H9 (cell line): ENCODE measurements around the gene RASSF8. TPM values are rescaled to one million over a fixed set of nuclear protein-coding genes. Genes with fewer than 3 reads are reported as not detected.

ENCODE experiments used
- DNase-seq: peaks from one replicate; pipeline ENCODE4 v3.0.0-alpha.2; 2017
- H2AFZ ChIP-seq: one replicate; pipeline ENCODE4 v1.6.1; 2013; ENCODE audit warnings: mild to moderate bottlenecking, low read length, control low read depth, moderate library complexity
- H2AK5ac ChIP-seq: 2 replicates; pipeline ENCODE4 v1.6.1; 2013; ENCODE audit warnings: low read length, control low read depth, mixed read lengths; ENCODE audit not compliant: insufficient read length
- H2BK120ac ChIP-seq: one replicate; pipeline ENCODE4 v1.6.1; 2013; ENCODE audit warnings: low read depth, mild to moderate bottlenecking, low read length, control low read depth, inconsistent platforms; ENCODE audit not compliant: poor library complexity, severe bottlenecking
- H2BK12ac ChIP-seq: 2 replicates; pipeline ENCODE4 v1.6.1; 2013; ENCODE audit warnings: low read length, control low read depth, mixed read lengths, low read depth; ENCODE audit not compliant: insufficient read length
- H2BK15ac ChIP-seq: 2 replicates; pipeline ENCODE4 v1.6.1; 2013; ENCODE audit warnings: low read depth, low read length, control low read depth
- H2BK20ac ChIP-seq: one replicate; pipeline ENCODE4 v1.6.1; 2013; ENCODE audit warnings: low read depth, mild to moderate bottlenecking, low read length, control low read depth, inconsistent platforms; ENCODE audit not compliant: poor library complexity, severe bottlenecking
- H2BK5ac ChIP-seq: 2 replicates; pipeline ENCODE4 v1.6.1; 2013; ENCODE audit warnings: low read length, control low read depth, mixed read lengths; ENCODE audit not compliant: insufficient read length
- H3K14ac ChIP-seq: 2 replicates; pipeline ENCODE4 v1.6.1; 2013; ENCODE audit warnings: low read length, control low read depth; ENCODE audit not compliant: insufficient read depth
- H3K18ac ChIP-seq: 2 replicates; pipeline ENCODE4 v1.6.1; 2013; ENCODE audit warnings: low read depth, mild to moderate bottlenecking, mixed read lengths, low read length, control low read depth; ENCODE audit not compliant: insufficient read length
- H3K23ac ChIP-seq: 2 replicates; pipeline ENCODE4 v1.6.1; 2013; ENCODE audit warnings: low read length, control low read depth, mixed read lengths, low read depth; ENCODE audit not compliant: insufficient read length
- H3K23me2 ChIP-seq: 2 replicates; pipeline ENCODE4 v1.6.1; 2013; ENCODE audit warnings: low read depth, mild to moderate bottlenecking, mixed read lengths, low read length, control low read depth; ENCODE audit not compliant: insufficient read length, poor library complexity, severe bottlenecking
- H3K27ac ChIP-seq: 2 replicates; pipeline ENCODE4 v1.5.1; 2013; ENCODE audit warnings: low read length, control low read depth, mixed read lengths, low read depth; ENCODE audit not compliant: insufficient read length
- H3K27me3 ChIP-seq: 2 replicates; pipeline ENCODE4 v1.6.1; 2013; ENCODE audit warnings: low read length, control low read depth, inconsistent platforms; ENCODE audit not compliant: insufficient read depth
- H3K4ac ChIP-seq: 2 replicates; pipeline ENCODE4 v1.6.1; 2013; ENCODE audit warnings: low read depth, mild to moderate bottlenecking, control low read depth, inconsistent platforms, low read length, moderate library complexity
- H3K4me1 ChIP-seq: 2 replicates; pipeline ENCODE4 v1.6.1; 2013; ENCODE audit warnings: low read length, control low read depth, inconsistent platforms; ENCODE audit not compliant: insufficient read depth
- H3K4me2 ChIP-seq: 2 replicates; pipeline ENCODE4 v1.6.1; 2013; ENCODE audit warnings: low read length, control low read depth, mixed read lengths; ENCODE audit not compliant: insufficient read length, insufficient read depth
- H3K56ac ChIP-seq: 2 replicates; pipeline ENCODE4 v1.6.1; 2013; ENCODE audit warnings: low read depth, mild to moderate bottlenecking, mixed read lengths, low read length, control low read depth; ENCODE audit not compliant: insufficient read length
- H3K79me1 ChIP-seq: 2 replicates; pipeline ENCODE4 v1.6.1; 2013; ENCODE audit warnings: low read depth, mild to moderate bottlenecking, moderate library complexity, low read length, control low read depth, inconsistent platforms; ENCODE audit not compliant: insufficient read depth, poor library complexity, severe bottlenecking
- H3K79me2 ChIP-seq: 2 replicates; pipeline ENCODE4 v1.6.1; 2013; ENCODE audit warnings: low read length, control low read depth, inconsistent platforms; ENCODE audit not compliant: insufficient read depth
- H3K9ac ChIP-seq: 2 replicates; pipeline ENCODE4 v1.6.1; 2013; ENCODE audit warnings: low read length, control low read depth, mixed read lengths; ENCODE audit not compliant: insufficient read length; ENCODE audit errors: extremely low read depth
- H3K9me3 ChIP-seq: one replicate; pipeline ENCODE4 v1.6.1; 2013; ENCODE audit warnings: low read depth, low read length, inconsistent platforms; ENCODE audit not compliant: control insufficient read depth
- H3T11ph ChIP-seq: one replicate; pipeline ENCODE4 v1.6.1; 2013; ENCODE audit warnings: mild to moderate bottlenecking, low read length, control low read depth, inconsistent platforms
- H4K20me1 ChIP-seq: one replicate; pipeline ENCODE4 v1.6.1; 2013; ENCODE audit not compliant: control insufficient read depth, insufficient read length, insufficient read depth
- H4K5ac ChIP-seq: 2 replicates; pipeline ENCODE4 v1.6.1; 2013; ENCODE audit warnings: low read depth, mild to moderate bottlenecking, mixed read lengths, low read length, control low read depth; ENCODE audit not compliant: insufficient read length
- H4K8ac ChIP-seq: replicated peaks from 2 replicates; pipeline ENCODE4 v1.6.1; 2013; ENCODE audit warnings: low read length, control low read depth, mixed read lengths, low read depth; ENCODE audit not compliant: insufficient read length
- H4K91ac ChIP-seq: 2 replicates; pipeline ENCODE4 v1.6.1; 2013; ENCODE audit warnings: low read depth, mild to moderate bottlenecking, moderate library complexity, mixed read lengths, low read length, control low read depth; ENCODE audit not compliant: insufficient read length
- H3K27ac Mint-ChIP-seq, 3 experiments: 2 replicates in 2 of 3; 3 replicates in 1 of 3; pipeline ENCODE4 v1.8.0; 2020 to 2021; ENCODE audit warnings: mixed read lengths in 3 of 3, mild to moderate bottlenecking in 1 of 3, moderate library complexity in 1 of 3
- H3K27me3 Mint-ChIP-seq: 2 replicates; pipeline ENCODE4 v1.8.0; 2021; ENCODE audit warnings: low read depth, mild to moderate bottlenecking, moderate library complexity, mixed read lengths
- H3K36me3 Mint-ChIP-seq, 3 experiments: 2 replicates in 2 of 3; 3 replicates in 1 of 3; pipeline ENCODE4 v1.8.0; 2020 to 2021; ENCODE audit warnings: low read depth in 3 of 3, mixed read lengths in 3 of 3; ENCODE audit not compliant: insufficient read depth in 1 of 3
- H3K4me1 Mint-ChIP-seq, 2 experiments: 2 replicates each; pipeline ENCODE4 v1.8.0; 2020; ENCODE audit warnings: mixed read lengths in 2 of 2
- H3K4me3 Mint-ChIP-seq, 2 experiments: 2 replicates in 1 of 2; 3 replicates in 1 of 2; pipeline ENCODE4 v1.8.0; 2020 to 2021; ENCODE audit warnings: mild to moderate bottlenecking in 2 of 2, mixed read lengths in 2 of 2, moderate library complexity in 1 of 2
- H3K9me3 Mint-ChIP-seq, 2 experiments: 2 replicates in 1 of 2; 3 replicates in 1 of 2; pipeline ENCODE4 v1.8.0; 2020; ENCODE audit warnings: mild to moderate bottlenecking in 2 of 2, mixed read lengths in 2 of 2, moderate library complexity in 1 of 2
- CTCF ChIP-seq: fragments of 200-600 bp; sonication (generic); conservative IDR thresholded peaks from 3 replicates; pipeline ENCODE4 v1.8.0; 2021; ENCODE audit warnings: antibody characterized with exemption, mild to moderate bottlenecking
- WGBS: extraction: QIAGEN DNeasy Blood & Tissue Kit; methylation state at CpG from one replicate; pipeline ENCODE4 v1.1.7; 2013; ENCODE audit warnings: missing lambda C conversion rate, low lambda C conversion rate, mixed read lengths; ENCODE audit not compliant: insufficient read length; ENCODE audit errors: extremely low coverage; 5-methylcytosine and 5-hydroxymethylcytosine counted together
- total RNA-seq: library from RNA; stranded (reverse); gene quantifications from 2 replicates; pipeline ENCODE4 v1.2.1, GENCODE V29; 2021

RASSF8 gene
- total RNA-seq, 1 experiment from 2014 or later: 38.8 TPM

GRCh38 chr12:26088998-26089397 lies 130.5 kb downstream of the RASSF8 start:
- no peaks in the 10 kb centered on the region for H3K9me3 ChIP-seq
- Mint-ChIP-seq H3K27me3 (no peaks in the 10 kb centered on the region), H3K4me3 (no peak overlapping the region), H3K9me3 (peaks cover 4% of the 10 kb centered on the region in 2 experiments; a peak in 3 of 5 replicates), H3K36me3 (no peaks in the 10 kb centered on the region; a peak in 1 of 7 replicates), H3K4me1 (no peaks in the 10 kb centered on the region), H3K27ac (no peak overlapping the region)
- DNase-seq: no peak
- H3K27ac ChIP-seq: no peak overlapping the region
- H3K4me2 ChIP-seq: no peak overlapping the region
- no peak for TF ChIP-seq CTCF
- no peak overlapping the region for H4K91ac ChIP-seq
- no peak overlapping the region for H3K56ac ChIP-seq
- H2BK15ac ChIP-seq: no peak overlapping the region
- H2BK120ac ChIP-seq: no peak overlapping the region
- H3K27me3 ChIP-seq: no peaks in the 10 kb centered on the region
- no peaks in the 10 kb centered on the region for H3K79me1 ChIP-seq
- no peak overlapping the region for H3K9ac ChIP-seq
- no peak overlapping the region for H3K23ac ChIP-seq
- H4K20me1 ChIP-seq: no peaks in the 10 kb centered on the region
- H2AFZ ChIP-seq: no peak overlapping the region
- H2BK20ac ChIP-seq: no peak overlapping the region
- H2BK5ac ChIP-seq: no peak overlapping the region
- no peak overlapping the region for H3K14ac ChIP-seq
- no peak overlapping the region for H3K4ac ChIP-seq
- H2AK5ac ChIP-seq: no peak overlapping the region
- no peaks in the 10 kb centered on the region for H3K79me2 ChIP-seq
- no peak overlapping the region for H3T11ph ChIP-seq
- no peaks in the 10 kb centered on the region for H3K4me1 ChIP-seq
- no CpG with 5 or more reads among the region's 2 CpGs for WGBS
- H2BK12ac ChIP-seq: no peak overlapping the region
- H3K18ac ChIP-seq: no peak overlapping the region
- H3K23me2 ChIP-seq: no peaks in the 10 kb centered on the region
- no peak overlapping the region for H4K8ac ChIP-seq
- H4K5ac ChIP-seq: no peak overlapping the region
